Activated T-cell treated with anti-CD3 and anti-CD28 coated beads, Interleukin-2, amount 50 U/mL, for 48 hours (primary cell): ENCODE data around the gene NCL.
"Not testable (repeated sequence)": the region's sequence is repeated elsewhere in the genome, so short reads cannot be mapped to it uniquely, and the experiment has no call there.

Experiments used
- DNase-seq, 2 experiments: peaks; one replicate each; pipeline ENCODE4 v3.0.0-alpha.2; 2020

The NCL gene

GRCh38 chr2:231467613-231468530 lies 3.6 kb upstream of the NCL start:
- DNase-seq = no peak

DNA sequence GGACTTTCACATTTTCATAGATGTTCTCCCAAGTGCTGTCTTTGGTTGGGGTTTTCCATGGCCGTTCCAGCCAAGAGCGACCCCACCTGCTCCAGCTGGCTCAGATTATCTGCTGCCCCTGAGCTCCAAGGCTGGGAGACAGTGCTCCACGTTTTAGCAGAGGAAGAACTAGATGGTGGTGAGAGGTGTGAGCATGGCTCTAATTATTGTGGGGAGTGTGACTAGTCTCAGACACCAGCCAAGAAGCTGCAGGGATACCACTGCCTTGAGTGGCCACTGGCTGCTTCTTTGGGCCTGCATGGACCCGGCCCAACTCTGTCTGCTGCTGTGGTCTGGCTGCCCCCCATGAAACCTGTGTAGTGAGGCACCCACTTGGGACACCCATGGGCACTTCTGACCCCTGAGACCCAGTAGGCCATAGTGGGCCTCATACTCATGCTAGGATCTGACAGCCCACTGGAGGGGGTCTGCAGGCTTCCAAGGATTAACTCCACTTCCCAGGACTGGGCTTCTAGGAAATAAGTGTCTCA lies 2.8 kb upstream of the NCL start:
- DNase-seq = no peak

- peak; percentile 99 for DNase-seq
Observed at GRCh38 chr2:231464576-231465540, 574 bp upstream of the NCL start.

- no peak for DNase-seq
Observed at GRCh38 chr2:231462729-231463465, 1.4 kb downstream of the NCL start.

DNA sequence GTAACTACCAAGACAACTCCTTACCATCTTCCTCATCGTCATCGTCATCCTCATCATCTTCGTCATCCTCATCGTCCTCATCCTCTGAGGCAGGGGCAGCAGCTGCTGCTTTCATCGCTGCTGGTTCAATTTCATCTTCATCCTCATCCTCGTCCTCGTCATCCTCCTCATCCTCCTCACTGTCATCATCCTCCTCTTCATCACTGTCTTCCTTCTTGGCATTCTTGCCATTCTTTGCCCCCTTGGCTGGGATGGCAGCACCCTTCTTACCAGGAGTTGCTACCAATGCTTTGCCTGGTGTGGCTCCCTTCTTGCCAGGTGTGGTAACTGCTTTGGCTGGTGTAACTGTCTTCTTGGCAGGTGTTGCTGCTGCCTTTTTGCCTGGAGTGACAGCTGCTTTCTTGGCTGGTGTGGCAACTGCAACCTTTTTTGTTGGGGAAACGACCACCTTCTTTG lies 2.7 kb downstream of the NCL start:
- DNase-seq = peak in 1 of 2 experiments; percentile 35

DNA sequence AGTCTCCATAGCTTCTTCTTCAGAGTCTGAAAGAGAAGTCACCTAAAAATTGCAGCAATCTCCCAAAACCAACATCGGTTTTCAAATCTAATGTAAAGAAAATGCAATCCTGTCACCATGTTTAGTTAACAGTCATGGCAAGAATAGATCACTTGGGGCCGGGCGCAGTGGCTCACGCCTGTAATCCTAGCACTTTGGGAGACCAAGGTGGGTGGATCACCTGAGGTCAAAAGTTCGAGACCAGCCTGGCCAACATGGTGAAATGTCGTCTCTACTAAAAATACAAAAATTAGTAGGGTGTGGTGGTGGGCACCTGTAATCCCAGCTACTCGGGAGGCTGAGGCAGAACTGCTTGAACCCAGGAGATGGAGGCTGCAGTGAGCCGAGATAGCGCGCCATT lies 3.4 kb downstream of the NCL start:
- not testable (repeated sequence) for DNase-seq

- no peak for DNase-seq
Observed at GRCh38 chr2:231460073-231460835, 4.0 kb downstream of the NCL start.

DNA sequence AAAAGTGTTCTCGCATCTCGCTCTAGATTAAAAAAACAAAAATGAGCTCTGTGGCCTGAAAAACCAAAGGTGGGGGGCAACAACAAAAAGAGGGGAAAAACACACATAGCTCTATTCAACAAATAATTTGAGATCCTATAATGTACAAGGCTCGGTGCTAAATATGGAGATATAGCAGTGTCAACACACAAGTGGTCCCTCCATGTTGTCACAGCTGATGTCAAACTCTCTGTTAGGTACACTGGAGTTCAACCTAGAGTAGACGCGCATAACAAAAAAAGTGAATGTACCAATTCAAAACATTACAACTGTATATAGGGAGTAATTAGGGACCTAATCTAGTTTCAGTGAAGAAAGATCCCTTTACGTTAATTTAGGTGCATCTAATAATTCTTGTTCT lies 5.9 kb downstream of the NCL start:
- no peak for DNase-seq

DNA sequence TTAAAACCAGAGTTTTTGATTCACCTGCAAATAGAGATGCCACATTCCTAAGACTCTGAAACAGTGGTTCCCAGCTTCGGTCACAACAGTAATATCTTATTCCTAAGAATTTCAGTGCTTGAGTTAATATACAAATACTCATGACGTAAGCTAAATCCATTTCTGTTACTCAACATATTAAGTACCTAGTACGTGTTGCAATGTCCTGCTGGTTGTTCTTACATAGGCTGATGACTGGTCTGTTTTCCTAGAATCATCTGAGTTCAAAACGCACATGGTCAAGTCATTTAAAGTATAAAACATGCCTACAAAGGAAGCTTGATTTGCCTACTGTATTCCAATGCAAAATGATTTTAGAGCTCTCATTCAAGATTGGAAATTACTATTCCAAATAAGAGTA lies 7.2 kb downstream of the NCL start:
- no peak for DNase-seq

- no peak for DNase-seq
Observed at GRCh38 chr2:231456295-231457004, 7.8 kb downstream of the NCL start.

DNA sequence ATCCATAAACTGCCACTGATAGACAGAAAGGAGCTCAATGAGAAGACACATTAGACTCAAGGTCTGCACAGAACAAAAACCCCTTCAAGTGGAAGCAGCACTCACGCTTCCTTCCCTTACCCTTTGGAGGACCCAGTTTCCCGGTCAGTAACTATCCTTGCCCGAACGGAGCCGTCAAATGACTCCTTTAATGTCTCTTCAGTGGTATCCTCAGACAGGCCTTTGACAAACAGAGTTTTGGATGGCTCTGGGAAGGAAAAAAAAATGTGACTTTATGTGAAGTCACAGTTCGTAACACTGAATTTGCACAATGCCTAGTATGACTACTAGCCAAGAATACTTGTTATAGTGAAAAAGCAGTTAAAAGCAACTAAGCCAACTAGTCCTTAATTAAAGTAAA lies 8.4 kb downstream of the NCL start:
- no peak for DNase-seq

DNA sequence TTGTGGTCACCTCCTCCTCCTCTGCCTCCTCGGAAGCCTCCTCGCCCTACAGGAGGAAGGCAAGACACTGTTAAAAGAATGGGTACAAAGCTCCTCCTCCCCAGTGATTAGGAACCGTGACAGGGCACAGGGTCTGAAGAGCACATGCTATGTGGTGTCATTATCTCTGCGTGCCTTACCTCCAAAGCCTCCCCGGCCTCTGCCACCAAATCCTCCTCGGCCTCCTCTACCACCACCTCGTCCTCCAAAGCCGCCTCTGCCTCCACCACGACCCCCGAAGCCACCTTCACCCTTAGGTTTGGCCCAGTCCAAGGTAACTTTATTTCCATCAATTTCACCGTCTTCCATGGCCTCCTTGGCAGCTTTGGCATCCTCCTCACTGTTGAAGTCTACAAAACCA lies 9.1 kb downstream of the NCL start:
- DNase-seq = peak in 1 of 2 experiments; percentile 33

GRCh38 chr2:231454361-231454791 lies 9.9 kb downstream of the NCL start:
- DNase-seq = no peak

DNA sequence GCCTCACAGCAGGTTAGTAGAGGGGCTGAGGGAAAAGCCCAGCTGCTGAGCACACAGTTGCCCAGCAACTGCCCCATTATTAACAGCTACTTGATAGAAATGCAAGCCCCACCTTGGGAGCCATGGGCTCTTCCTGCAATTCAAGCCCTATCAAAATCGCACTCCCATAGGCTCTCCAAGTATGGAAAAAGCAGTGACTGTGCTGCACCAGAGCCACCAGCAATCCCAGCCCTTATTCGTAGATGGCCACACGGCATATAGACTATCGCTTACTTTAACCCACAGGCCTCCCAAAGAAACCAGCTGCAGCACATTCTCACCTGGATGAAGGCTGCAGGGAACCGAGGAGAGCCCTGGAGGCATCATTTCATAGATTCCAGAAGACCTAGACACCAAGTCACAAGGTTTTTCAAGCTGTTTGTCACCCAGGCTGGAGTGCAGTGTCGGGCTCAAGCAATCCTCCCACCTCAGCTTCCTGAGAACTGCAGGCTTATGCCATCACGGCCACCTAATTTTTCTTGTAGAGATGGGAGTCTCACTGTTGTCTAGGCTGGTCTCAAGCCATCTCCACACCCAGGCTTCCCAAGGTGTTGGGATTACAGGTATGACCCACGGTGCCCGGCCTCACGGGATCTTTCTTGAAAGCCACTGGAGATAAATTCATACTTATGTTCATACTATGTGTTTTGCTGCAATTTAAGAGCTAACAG lies 11.3 kb downstream of the NCL start:
- DNase-seq = peak; percentile 61 to 63

DNA sequence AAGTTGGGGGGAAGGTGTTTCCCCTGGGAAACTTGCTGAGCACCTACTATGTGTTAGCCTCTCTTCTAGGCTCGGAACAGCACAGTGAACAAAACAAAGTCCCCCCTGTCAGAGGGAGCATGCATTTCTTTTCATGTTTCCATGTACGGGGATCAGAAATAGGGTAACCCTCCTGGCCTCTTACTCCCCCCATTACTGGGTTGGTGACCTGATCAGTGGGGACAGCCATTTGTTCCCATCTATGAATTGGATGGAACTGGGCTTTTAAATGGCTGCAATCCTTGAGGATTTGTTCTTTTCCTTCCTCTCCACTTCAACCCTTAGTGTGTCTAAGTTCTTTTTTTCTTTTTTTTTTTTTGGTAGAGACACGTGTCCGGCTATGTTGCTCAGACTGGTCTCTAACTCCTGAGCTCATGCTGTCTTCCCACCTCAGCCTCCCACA lies 13.7 kb downstream of the NCL start:
- peak in 1 of 2 experiments; percentile 33 for DNase-seq

- no peak for DNase-seq
Observed at GRCh38 chr2:231449503-231450054, 14.7 kb downstream of the NCL start.

GRCh38 chr2:231436957-231437356 lies 27.3 kb downstream of the NCL start:
- no peak for DNase-seq

DNA sequence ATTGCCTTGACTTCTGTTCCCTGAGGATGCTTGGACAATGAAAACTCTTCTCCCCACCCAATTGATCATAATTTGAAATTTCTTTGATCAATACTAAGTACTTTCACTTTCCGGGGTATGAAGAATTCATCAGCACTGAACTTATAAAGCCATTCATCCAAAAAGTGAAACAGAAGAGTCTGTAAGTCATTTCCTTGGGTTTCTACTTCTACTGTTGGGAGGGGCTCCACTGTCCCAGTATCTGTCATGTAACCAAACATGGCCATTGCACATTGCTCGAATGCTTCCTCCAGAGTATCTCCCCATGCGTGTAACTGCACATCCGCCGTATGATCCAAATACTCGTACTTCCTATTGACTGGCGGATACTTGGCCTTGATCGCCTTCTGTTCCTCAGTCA lies 30.3 kb downstream of the NCL start:
- DNase-seq = no peak

- no peak for DNase-seq
Observed at GRCh38 chr2:231431606-231432005, 32.7 kb downstream of the NCL start.

- not testable (repeated sequence) for DNase-seq
Observed at GRCh38 chr2:231430437-231430836, 33.8 kb downstream of the NCL start.
